Raji (cell line): Measurements from ENCODE around the gene PITPNM2.

ENCODE experiments used
- POLR2A ChIP-seq: IDR thresholded peaks from 2 replicates; pipeline ENCODE4 v1.6.1; 2011; ENCODE audit warnings: low read depth, low read length, control low read depth; ENCODE audit not compliant: insufficient read depth

PITPNM2 gene

DNA sequence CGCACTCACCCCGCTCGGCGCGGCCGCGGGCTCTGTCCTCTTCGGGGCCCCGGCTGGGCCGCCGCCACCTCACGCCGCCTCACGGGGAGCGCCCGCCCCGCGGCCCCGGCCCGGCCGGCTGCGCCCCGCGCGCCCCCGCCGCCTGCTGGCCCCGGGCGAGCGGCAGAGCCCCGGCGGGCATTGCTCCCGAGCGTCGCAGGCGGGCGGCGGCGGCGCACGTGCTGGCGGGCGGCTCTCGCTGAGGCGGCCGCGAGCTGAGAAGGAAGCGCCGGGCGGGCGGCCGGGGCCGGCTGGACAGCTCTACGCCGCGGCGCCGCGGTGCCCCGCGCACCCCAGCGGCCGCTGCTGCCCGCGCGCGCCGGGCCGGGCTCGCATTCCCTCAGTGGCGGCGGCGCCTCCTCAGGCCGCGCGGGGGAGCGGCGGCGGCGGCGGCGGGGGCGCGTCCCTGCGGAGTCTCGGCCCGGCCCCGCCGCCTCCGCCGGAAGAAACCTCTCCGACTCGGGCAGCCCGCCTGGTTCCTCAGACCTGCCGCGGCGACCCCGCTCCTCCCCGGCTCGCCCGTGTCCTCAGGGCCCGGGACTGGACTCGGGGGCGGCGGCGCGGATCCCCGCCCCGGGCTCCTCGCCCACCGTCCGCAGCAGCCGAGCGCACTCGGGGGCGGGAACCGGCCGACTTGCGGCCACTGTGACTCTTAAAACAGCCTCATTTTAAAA, at the start of gene PITPNM2:
PITPNM2 (minus strand) TSS at position 347 of the 713 bp plus-strand sequence. CDS start 116,500 bp downstream, outside the sequence.
- no peak for TF ChIP-seq POLR2A

DNA sequence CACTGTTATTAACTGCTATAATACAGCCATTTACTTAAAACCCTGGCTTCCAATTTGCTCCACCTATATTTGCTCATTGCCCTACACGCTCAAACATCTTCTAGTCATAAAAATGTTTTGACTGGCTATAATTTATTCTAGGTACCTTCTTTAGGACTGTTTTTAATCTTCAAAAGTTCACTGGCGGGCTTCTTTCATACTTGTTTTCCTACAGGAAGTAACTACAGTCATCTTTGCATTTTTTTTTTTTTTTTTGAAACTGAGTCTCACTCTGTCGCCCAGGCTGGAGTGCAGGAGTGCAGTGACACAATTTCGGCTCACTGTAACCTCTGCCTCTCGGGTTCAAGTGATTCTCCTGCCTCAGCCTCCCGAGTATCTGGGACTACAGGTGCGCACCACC, 49.5 kb upstream of the PITPNM2 start:
- no peak for TF ChIP-seq POLR2A

DNA sequence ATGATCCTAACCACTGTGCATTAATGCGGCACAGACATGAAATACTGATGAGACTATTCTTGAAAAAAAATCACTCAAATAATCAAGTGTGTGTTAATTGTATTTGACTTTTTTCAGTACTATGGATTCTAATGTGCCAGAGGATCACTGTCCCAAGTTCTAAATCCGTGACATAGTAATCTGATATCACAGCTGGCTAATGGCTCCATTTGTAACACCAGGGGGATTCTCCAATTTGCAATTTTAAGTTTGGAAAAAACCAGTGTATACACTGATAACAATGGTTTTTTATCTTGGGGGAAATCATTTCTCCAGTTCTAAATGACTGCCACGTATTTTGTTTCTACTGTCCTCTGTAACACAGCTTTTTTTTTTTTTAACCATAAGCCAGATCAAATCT, 49.0 kb upstream of the PITPNM2 start:
- no peak for TF ChIP-seq POLR2A

GRCh38 chr12:123187637-123188036, 36.7 kb upstream of the PITPNM2 start:
- TF ChIP-seq POLR2A: no peak

DNA sequence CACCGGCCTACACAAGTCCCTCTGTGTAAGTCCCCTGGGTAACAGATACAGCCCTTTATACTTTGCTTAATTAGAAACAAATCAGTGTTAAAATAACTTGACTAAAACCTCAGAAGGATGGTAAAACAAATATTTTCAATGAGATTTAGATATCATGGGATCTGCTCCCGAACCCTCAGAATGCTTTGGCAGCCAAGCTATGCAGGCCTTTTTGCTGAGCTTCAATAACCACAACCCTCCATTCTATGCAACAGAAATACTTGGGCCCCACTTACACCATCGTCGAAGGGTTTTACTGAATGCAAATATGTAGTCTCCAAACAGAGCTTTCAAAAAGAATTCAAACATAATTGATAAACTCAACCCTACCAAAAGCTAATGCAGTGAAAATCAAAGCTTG, 29.3 kb upstream of the PITPNM2 start:
- TF ChIP-seq POLR2A: no peak

- no peak for TF ChIP-seq POLR2A
These were observed 21.1 kb upstream of the PITPNM2 start for GRCh38 chr12:123171967-123172366.

DNA sequence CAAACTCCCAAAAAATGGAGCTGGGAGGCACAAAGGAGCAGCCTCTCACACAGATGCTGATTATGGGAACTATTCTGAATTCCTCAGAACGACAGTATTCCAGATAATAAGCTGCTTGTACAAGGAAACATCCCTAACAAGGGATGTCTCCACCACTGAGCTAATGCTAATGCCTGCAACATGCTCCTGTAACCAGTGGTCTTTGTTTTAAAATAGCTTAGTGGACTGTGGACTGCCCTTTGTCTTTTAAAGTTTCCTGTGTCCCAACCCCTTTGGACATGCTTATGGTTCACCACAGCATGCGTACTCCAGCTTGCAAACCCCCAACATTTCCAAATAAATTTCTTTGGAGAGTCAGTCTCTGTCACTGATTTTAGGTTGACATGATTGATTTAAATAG, 16.4 kb upstream of the PITPNM2 start:
- TF ChIP-seq POLR2A: no peak

GRCh38 chr12:123165537-123165936, 14.6 kb upstream of the PITPNM2 start:
- no peak for TF ChIP-seq POLR2A

DNA sequence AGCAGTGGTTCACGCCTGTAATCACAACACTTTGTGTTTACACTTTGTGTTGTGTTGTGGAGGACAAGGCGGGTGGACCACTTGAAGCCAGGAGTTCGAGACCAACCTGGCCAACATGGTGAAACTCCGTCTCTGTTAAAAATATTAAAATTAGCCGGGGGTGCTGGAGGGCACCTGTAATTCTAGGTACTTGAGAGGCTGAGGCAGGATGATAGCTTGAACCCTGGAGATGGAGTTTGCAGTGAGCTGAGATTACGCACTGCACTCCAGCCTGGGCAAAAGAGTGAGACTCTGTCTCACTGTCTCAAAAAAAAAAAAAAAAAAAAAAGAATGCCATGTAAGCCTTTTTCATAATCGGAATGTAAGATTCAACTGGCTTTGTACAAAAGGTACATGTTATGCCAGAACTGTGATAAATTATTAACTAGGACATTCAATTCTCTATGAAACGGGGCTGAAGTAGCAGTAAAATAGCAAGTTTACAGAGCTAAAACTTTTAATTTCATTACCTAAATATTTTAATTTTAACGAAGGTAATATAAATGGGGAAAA, 13.9 kb upstream of the PITPNM2 start:
- no peak for TF ChIP-seq POLR2A

- TF ChIP-seq POLR2A: no peak
These were observed 13.3 kb upstream of the PITPNM2 start for GRCh38 chr12:123164222-123164621.

DNA sequence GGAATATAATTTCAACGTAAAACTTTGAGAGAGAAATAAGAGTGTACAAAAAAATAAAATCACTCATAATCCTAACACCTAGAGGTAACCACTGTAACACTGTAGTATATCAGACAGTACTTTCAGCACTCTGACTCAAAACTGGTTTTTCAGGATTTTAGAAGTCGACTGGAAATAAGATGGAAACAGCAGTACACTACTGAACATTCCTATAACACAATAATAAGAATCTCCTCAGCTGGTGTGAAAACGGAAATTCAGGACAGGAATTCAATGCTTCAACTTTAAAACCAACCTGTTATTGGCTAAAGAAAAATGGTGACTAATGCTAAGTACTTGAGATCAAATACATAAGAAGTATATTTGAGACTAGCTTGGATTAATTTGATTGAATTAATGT, 12.3 kb upstream of the PITPNM2 start:
- no peak for TF ChIP-seq POLR2A

DNA sequence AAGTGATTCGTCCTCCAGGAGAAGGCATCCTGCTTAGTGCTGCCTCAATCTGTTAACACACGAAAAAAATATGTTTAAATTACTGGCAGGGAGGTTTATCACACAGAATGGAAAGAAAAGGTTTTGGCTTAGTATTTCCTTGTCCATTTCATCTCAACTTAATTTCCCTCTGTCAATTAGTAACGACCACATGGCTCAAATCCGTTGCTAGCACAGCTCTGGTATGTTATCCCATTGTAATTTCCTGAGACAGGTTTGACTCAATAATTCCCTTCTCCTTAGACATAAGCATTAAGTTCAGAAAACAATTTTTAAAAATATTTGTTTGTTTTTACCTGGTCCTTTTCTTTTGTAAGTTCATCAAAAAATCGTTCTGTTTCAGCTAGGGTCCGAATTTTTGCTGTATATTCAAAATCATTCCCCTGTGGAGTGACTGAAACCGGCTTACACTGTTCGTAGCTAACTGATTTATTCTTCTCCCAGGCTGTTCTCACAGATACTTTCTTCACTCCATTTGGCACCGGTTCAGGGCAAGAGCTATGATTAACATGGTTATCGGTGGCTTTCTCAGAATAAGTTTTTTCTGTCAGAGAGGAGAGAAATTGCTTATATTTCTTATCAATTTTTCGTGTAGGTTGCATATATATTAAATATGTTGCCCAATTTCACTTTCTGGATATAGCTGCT, 10.1 kb upstream of the PITPNM2 start:
- TF ChIP-seq POLR2A: no peak

GRCh38 chr12:123153906-123154305, 3.0 kb upstream of the PITPNM2 start:
- TF ChIP-seq POLR2A: no peak

DNA sequence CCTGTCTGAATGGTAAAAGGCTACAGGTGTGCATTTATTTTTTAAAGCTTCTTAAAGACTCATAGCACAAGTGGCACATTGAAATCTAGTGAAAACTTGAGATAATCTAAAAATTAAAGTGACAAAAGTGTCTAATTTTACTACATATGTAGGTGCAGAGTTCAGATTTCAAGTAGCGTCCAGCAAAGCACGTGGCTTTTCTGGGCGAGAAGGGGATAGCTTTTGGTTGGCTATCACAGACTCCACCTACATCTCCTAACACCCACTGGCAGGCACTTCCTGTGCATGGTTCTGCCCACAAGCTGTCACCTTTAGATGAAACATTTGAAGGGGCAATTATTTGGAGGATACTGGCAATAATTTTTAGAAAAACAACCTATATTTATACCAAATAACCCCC, 1.9 kb upstream of the PITPNM2 start:
- TF ChIP-seq POLR2A: no peak

DNA sequence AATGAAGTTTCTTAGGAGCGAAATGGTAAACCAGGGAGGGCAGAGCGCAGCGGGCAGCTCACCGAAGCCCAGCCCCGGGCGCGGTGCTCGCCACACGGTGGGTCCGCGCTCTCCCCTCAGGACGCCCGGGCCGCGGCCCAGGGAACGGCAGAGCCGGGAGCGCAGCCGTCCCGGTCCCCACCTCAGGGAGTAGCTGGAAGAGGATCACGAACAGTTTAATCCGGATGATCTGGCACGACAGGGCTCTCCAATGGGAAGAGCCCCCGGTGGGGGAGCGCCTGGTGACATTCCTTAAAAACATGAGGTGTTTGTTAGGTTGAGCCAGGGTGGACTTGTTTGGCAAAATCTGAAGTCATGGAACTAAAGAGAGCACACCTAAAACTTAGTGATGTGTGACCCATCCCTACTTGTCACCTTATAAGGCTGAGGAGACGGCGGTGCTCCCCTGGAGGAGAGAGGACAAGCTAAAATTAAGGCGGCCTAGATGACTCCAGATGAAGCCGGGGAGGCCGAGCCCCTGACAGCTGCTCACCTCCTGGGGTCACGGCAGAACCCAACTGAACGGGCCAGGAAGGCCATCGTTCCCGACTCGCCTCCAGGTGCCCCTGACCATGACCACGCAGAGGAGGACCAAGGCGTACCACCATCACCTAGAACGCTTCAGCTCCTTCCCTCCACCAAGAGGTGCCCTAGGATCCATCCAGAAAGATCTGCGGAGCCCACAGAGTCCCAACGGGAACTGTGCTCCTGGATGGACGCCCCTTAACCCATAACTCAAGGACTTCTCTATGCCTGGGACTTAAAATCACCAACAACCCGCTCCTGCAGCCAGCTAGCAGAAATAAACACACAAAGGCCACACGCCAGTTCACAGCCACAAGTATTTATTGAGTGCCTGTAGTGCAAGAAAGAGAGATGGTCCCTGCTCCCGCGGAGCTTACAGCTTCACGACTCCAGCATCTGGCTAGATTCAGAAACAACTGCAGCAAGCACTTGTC, 866 bp upstream of the PITPNM2 start:
- TF ChIP-seq POLR2A: no peak

DNA sequence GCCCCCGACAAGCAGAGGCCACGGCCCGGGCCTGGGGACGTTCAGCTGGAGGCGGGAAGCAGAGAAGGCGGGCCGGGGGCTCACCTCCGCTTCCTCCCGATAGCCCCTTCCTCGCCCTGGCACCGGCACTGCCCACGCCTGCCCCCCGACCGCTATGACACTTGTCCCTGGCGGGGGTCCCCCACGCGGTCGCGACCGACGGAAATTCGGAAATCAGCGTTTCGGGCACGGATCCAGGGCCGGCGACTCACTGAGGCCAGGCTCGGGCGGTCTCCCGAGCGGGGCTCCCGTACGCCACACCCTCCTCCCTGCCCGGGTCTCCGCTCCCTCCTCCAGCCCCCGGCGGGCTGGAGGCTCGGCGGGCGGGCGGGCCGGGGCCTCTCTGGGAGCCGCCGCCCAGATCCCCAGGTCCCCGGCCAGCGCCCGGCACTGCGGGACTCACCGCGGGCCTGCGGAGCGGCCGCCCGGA, 581 bp downstream of the PITPNM2 start:
- TF ChIP-seq POLR2A: no peak
